Measurements from ENCODE around the gene LCE1C.

LCE1C gene

DNA sequence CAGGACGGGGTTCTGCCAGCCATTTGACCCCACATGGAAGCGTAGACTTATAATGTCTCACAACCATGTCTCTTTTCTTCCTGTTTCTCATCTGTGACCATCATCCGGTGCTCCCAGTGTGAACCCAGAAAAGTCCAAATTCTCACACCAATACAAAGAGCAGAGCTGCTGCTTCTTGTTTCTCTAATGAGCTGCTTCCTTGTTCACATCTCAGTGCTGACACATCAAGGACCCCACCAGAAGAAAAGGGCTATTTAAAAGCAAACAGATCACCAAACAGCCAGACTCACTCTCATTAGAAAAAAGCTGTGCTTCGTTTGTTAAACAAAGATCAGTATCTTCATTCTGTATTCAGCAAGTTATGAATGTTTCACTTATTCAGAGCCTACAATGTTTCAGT lies 10.8 kb downstream of the LCE1C start:
- Histone ChIP-seq H3K27ac (replicated peaks; ENCODE audit: low read length) (no peak overlapping the region), H4K91ac (ENCODE audit: low read depth, low read length, poor library complexity) (no peak overlapping the region), H3K9ac (ENCODE audit: low read depth, low read length, poor library complexity) (no peak overlapping the region), H2AK5ac (ENCODE audit: low read depth, low read length) (no peak overlapping the region), H2BK5ac (ENCODE audit: low read length) (no peak overlapping the region), H2BK120ac (ENCODE audit: low read depth, low read length) (no peak overlapping the region), H2BK12ac (ENCODE audit: low read length) (no peak overlapping the region), H3K36me3 (replicated peaks in 1 of 2; ENCODE audit: control insufficient read depth in 2 of 2, insufficient read depth in 2 of 2, low read length in 2 of 2) (no peaks in the 10 kb centered on the region), H4K8ac (ENCODE audit: low read depth, low read length) (no peak overlapping the region), H3K4me1 (ENCODE audit: control insufficient read depth in 2 of 2, insufficient read depth in 1 of 2, low read depth in 1 of 2, low read length in 2 of 2) (no peaks in the 10 kb centered on the region), H3K9me3 (replicated peaks in 1 of 2; ENCODE audit: control insufficient read depth in 2 of 2, insufficient read depth in 1 of 2, low read depth in 1 of 2, low read length in 2 of 2) (peaks cover 0 to 3% of the 10 kb centered on the region in 2 donors), H3K27me3 (ENCODE audit: control insufficient read depth in 3 of 3, insufficient read depth in 3 of 3, low read depth in 1 of 3, low read length in 3 of 3) (no peaks in the 10 kb centered on the region), H3K79me1 (ENCODE audit: low read depth, low read length) (no peaks in the 10 kb centered on the region), H2AFZ (ENCODE audit: low read length) (no peak overlapping the region), H3K14ac (ENCODE audit: low read length) (no peak overlapping the region), H3K18ac (ENCODE audit: low read length) (no peak overlapping the region), H3K4me3 (ENCODE audit: low read length in 2 of 2) (no peak overlapping the region), H2BK15ac (ENCODE audit: low read length) (no peak overlapping the region), H3K4ac (ENCODE audit: low read length) (no peak overlapping the region), H3K23ac (ENCODE audit: low read depth, low read length, poor library complexity) (no peak overlapping the region), H3K4me2 (ENCODE audit: insufficient read depth, low read length, poor library complexity, severe bottlenecking) (no peak overlapping the region)
- WGBS, 2 donors (ENCODE audit: extremely low coverage in 2 of 2, insufficient read length in 2 of 2, insufficient replicate concordance in 1 of 2): no CpG with 5 or more reads among the region's 4 CpGs
- no peak for DNase-seq (ENCODE audit: low spot score)

DNA sequence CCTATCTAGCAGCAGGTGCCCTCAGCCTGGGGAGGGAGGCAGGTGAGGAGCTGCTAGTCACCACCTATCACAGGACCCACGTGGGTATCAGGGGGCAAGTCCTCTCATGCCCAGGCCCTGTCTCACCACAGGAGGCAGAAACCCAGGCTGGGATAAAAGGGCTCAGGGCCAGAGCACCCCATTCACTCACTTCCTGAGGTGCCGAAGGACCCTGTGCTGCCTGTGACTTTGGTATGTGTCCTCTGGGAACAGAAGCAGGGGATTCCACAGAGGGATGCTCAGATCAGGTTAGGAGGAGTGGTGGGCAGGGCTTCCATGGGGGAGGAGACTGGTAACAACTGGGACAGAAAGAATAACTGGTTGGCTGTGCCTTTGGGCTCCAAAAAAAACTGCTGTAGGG lies 20.4 kb downstream of the LCE1C start, which contains the start of gene LCE1E:
LCE1E (plus strand) TSS at position 181 of the 400 bp plus-strand sequence. CDS start 1,043 bp downstream, outside the sequence.
- peak within 1 kb of the TSS; percentile 22 for H2AFZ ChIP-seq (ENCODE audit: low read length)
- H3K18ac ChIP-seq (ENCODE audit: low read length): no peak within 1 kb of the TSS

GRCh38 chr1:152783095-152783494 lies 23.4 kb downstream of the LCE1C start:
- Histone ChIP-seq H3K27me3 (ENCODE audit: control insufficient read depth in 3 of 3, insufficient read depth in 3 of 3, low read depth in 1 of 3, low read length in 3 of 3) (peaks cover 0 to 6% (median 0%) of the 10 kb centered on the region in 3 experiments), H2BK15ac (ENCODE audit: low read length) (no peak overlapping the region), H4K8ac (ENCODE audit: low read depth, low read length) (no peak overlapping the region), H3K36me3 (replicated peaks in 1 of 2; ENCODE audit: control insufficient read depth in 2 of 2, insufficient read depth in 2 of 2, low read length in 2 of 2) (no peaks in the 10 kb centered on the region), H2AFZ (ENCODE audit: low read length) (no peak overlapping the region), H3K27ac (replicated peaks; ENCODE audit: low read length) (no peak overlapping the region), H3K4me2 (ENCODE audit: insufficient read depth, low read length, poor library complexity, severe bottlenecking) (no peak overlapping the region), H3K18ac (ENCODE audit: low read length) (no peak overlapping the region), H3K79me1 (ENCODE audit: low read depth, low read length) (no peaks in the 10 kb centered on the region), H3K4ac (ENCODE audit: low read length) (no peak overlapping the region), H4K91ac (ENCODE audit: low read depth, low read length, poor library complexity) (no peak overlapping the region), H3K4me1 (ENCODE audit: control insufficient read depth in 2 of 2, insufficient read depth in 1 of 2, low read depth in 1 of 2, low read length in 2 of 2) (no peaks in the 10 kb centered on the region), H2BK5ac (ENCODE audit: low read length) (no peak overlapping the region), H3K14ac (ENCODE audit: low read length) (no peak overlapping the region), H3K23ac (ENCODE audit: low read depth, low read length, poor library complexity) (no peak overlapping the region), H3K9me3 (replicated peaks in 1 of 2; ENCODE audit: control insufficient read depth in 2 of 2, insufficient read depth in 1 of 2, low read depth in 1 of 2, low read length in 2 of 2) (peaks cover 0 to 16% of the 10 kb centered on the region in 2 donors), H2AK5ac (ENCODE audit: low read depth, low read length) (no peak overlapping the region), H2BK12ac (ENCODE audit: low read length) (no peak overlapping the region), H3K9ac (ENCODE audit: low read depth, low read length, poor library complexity) (no peak overlapping the region), H2BK120ac (ENCODE audit: low read depth, low read length) (no peak overlapping the region), H3K4me3 (ENCODE audit: low read length in 2 of 2) (no peak overlapping the region)
- DNase-seq (ENCODE audit: low spot score): no peak
- no CpG with 5 or more reads among the region's 2 CpGs for WGBS, 2 donors (ENCODE audit: extremely low coverage in 2 of 2, insufficient read length in 2 of 2, insufficient replicate concordance in 1 of 2)

More for the DNA sequence above, 20.4 kb downstream of the LCE1C start, which contains the start of gene LCE1E:
- no peak for DNase-seq (ENCODE audit: low spot score)
- no peak within 1 kb of the TSS for H3K14ac ChIP-seq (ENCODE audit: low read length)
- H3K4me3 ChIP-seq (ENCODE audit: low read length in 2 of 2): no peak within 1 kb of the TSS
- no peak within 1 kb of the TSS for H3K4ac ChIP-seq (ENCODE audit: low read length)
- peaks cover 0 to 6% (median 0%) of the 10 kb centered on the region in 3 experiments for H3K27me3 ChIP-seq (ENCODE audit: control insufficient read depth in 3 of 3, insufficient read depth in 3 of 3, low read depth in 1 of 3, low read length in 3 of 3)
- H2BK12ac ChIP-seq (ENCODE audit: low read length): no peak within 1 kb of the TSS
- H4K8ac ChIP-seq (ENCODE audit: low read depth, low read length): no peak within 1 kb of the TSS
- H4K91ac ChIP-seq (ENCODE audit: low read depth, low read length, poor library complexity): no peak within 1 kb of the TSS
- no peak within 1 kb of the TSS for H3K23ac ChIP-seq (ENCODE audit: low read depth, low read length, poor library complexity)
- H3K4me2 ChIP-seq (ENCODE audit: insufficient read depth, low read length, poor library complexity, severe bottlenecking): no peak within 1 kb of the TSS
- no peak within 1 kb of the TSS for H3K9ac ChIP-seq (ENCODE audit: low read depth, low read length, poor library complexity)
- WGBS, 2 donors (ENCODE audit: extremely low coverage in 2 of 2, insufficient read length in 2 of 2, insufficient replicate concordance in 1 of 2): no CpG with 5 or more reads among the region's 2 CpGs
- H3K27ac ChIP-seq (replicated peaks; ENCODE audit: low read length): no peak within 1 kb of the TSS
- H2BK5ac ChIP-seq (ENCODE audit: low read length): no peak within 1 kb of the TSS
- no peaks in the 10 kb centered on the region for H3K4me1 ChIP-seq (ENCODE audit: control insufficient read depth in 2 of 2, insufficient read depth in 1 of 2, low read depth in 1 of 2, low read length in 2 of 2)
- H3K36me3 ChIP-seq (replicated peaks in 1 of 2; ENCODE audit: control insufficient read depth in 2 of 2, insufficient read depth in 2 of 2, low read length in 2 of 2): no peaks in the 10 kb centered on the region
- H2BK15ac ChIP-seq (ENCODE audit: low read length): no peak within 1 kb of the TSS
- H3K9me3 ChIP-seq (replicated peaks in 1 of 2; ENCODE audit: control insufficient read depth in 2 of 2, insufficient read depth in 1 of 2, low read depth in 1 of 2, low read length in 2 of 2): peaks cover 0 to 17% of the 10 kb centered on the region in 2 donors
- H3K79me1 ChIP-seq (ENCODE audit: low read depth, low read length): no peaks in the 10 kb centered on the region
- H2BK120ac ChIP-seq (ENCODE audit: low read depth, low read length): no peak within 1 kb of the TSS
- no peak within 1 kb of the TSS for H2AK5ac ChIP-seq (ENCODE audit: low read depth, low read length)

- no peak overlapping the region for H3K9ac ChIP-seq (ENCODE audit: low read depth, low read length, poor library complexity)
- peaks cover 0 to 14% of the 10 kb centered on the region in 2 donors for H3K9me3 ChIP-seq (replicated peaks in 1 of 2; ENCODE audit: control insufficient read depth in 2 of 2, insufficient read depth in 1 of 2, low read depth in 1 of 2, low read length in 2 of 2)
- WGBS, 2 donors (ENCODE audit: extremely low coverage in 2 of 2, insufficient read length in 2 of 2, insufficient replicate concordance in 1 of 2): no CpG with 5 or more reads among the region's 4 CpGs
- H2AFZ ChIP-seq (ENCODE audit: low read length): no peak overlapping the region
- no peaks in the 10 kb centered on the region for H3K79me1 ChIP-seq (ENCODE audit: low read depth, low read length)
- no peak overlapping the region for H3K4ac ChIP-seq (ENCODE audit: low read length)
- H3K4me1 ChIP-seq (ENCODE audit: control insufficient read depth in 2 of 2, insufficient read depth in 1 of 2, low read depth in 1 of 2, low read length in 2 of 2): no peaks in the 10 kb centered on the region
- no peak overlapping the region for H3K27ac ChIP-seq (replicated peaks; ENCODE audit: low read length)
- H4K8ac ChIP-seq (ENCODE audit: low read depth, low read length): no peak overlapping the region
- H3K18ac ChIP-seq (ENCODE audit: low read length): no peak overlapping the region
- H3K4me2 ChIP-seq (ENCODE audit: insufficient read depth, low read length, poor library complexity, severe bottlenecking): no peak overlapping the region
- no peak overlapping the region for H2AK5ac ChIP-seq (ENCODE audit: low read depth, low read length)
- no peak overlapping the region for H4K91ac ChIP-seq (ENCODE audit: low read depth, low read length, poor library complexity)
- H3K4me3 ChIP-seq (ENCODE audit: low read length in 2 of 2): no peak overlapping the region
- no peak for DNase-seq (ENCODE audit: low spot score)
- no peak overlapping the region for H2BK120ac ChIP-seq (ENCODE audit: low read depth, low read length)
- no peak overlapping the region for H3K23ac ChIP-seq (ENCODE audit: low read depth, low read length, poor library complexity)
- no peak overlapping the region for H2BK15ac ChIP-seq (ENCODE audit: low read length)
- no peak overlapping the region for H2BK12ac ChIP-seq (ENCODE audit: low read length)
- no peak overlapping the region for H2BK5ac ChIP-seq (ENCODE audit: low read length)
- no peaks in the 10 kb centered on the region for H3K27me3 ChIP-seq (ENCODE audit: control insufficient read depth in 3 of 3, insufficient read depth in 3 of 3, low read depth in 1 of 3, low read length in 3 of 3)
- no peak overlapping the region for H3K14ac ChIP-seq (ENCODE audit: low read length)
- no peaks in the 10 kb centered on the region for H3K36me3 ChIP-seq (replicated peaks in 1 of 2; ENCODE audit: control insufficient read depth in 2 of 2, insufficient read depth in 2 of 2, low read length in 2 of 2)
These were observed 28.8 kb downstream of the LCE1C start for GRCh38 chr1:152777510-152778137.

All from neuronal stem cell (in vitro differentiated cells).